ENCODE data around the gene ISG20. TPM values are rescaled to one million over a fixed set of nuclear protein-coding genes. Genes with fewer than 3 reads are reported as not detected.

ISG20 gene
- total and polyA plus RNA-seq, 2 of the 8 experiments (the other 6 are each of a cell fraction or from before 2014, with no cell fraction given): 2.9 to 5.2 TPM

DNA sequence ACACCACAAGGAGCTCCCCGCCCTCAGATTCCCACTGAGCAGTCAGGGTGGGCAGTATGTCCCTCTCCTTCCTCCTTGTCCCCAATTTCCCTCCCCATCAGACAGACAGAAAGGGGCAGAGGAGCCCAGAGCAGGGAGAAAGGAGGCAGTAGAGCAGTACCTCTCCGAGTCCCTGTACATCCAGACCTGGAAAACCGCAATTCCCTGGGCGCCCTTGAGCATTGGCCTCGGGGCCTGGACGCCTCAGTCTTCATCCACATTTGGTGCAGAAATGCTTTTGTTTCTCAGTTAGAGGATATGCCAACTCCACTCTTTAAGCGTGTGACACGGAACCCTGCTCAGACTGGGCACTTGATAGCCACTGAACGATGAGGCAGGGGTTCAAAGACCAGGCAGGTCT, 5.9 kb downstream of the ISG20 start:
- Histone ChIP-seq H3K4me1 (replicated peaks in 1 of 4; ENCODE audit: control insufficient read depth in 3 of 4, insufficient read depth in 4 of 4, low read length in 3 of 4) (no peaks in the 10 kb centered on the region), H3K79me2 (ENCODE audit: control insufficient read depth in 1 of 2, insufficient read depth in 2 of 2, low read length in 2 of 2) (no peaks in the 10 kb centered on the region), H3K9ac (replicated peaks in 1 of 4; ENCODE audit: extremely low read depth in 1 of 4, low read depth in 3 of 4, low read length in 3 of 4) (no peak overlapping the region), H3K23ac (ENCODE audit: insufficient read length) (no peak overlapping the region), H2AK5ac (ENCODE audit: low read depth, low read length) (no peak overlapping the region), H3K4me2 (ENCODE audit: insufficient read depth in 1 of 2, low read depth in 2 of 2, low read length in 2 of 2) (no peak overlapping the region), H4K5ac (ENCODE audit: insufficient read length, low read depth, low read length) (no peak overlapping the region), H3K4ac (replicated peaks; ENCODE audit: insufficient read length, low read depth, low read length) (no peak overlapping the region), H3K27me3 (replicated peaks in 1 of 4; ENCODE audit: control insufficient read depth in 3 of 4, extremely low read depth in 1 of 4, insufficient read depth in 3 of 4, low read length in 3 of 4) (no peaks in the 10 kb centered on the region), H4K91ac (replicated peaks; ENCODE audit: insufficient read length, low read length) (no peak overlapping the region), H2BK12ac (ENCODE audit: low read depth, low read length) (no peak overlapping the region), H3K18ac (ENCODE audit: extremely low read depth, low read length) (no peak overlapping the region), H3K14ac (ENCODE audit: insufficient read length) (no peak overlapping the region), H2AFZ (ENCODE audit: low read length) (no peak overlapping the region), H2BK120ac (replicated peaks; ENCODE audit: low read depth, low read length) (no peak overlapping the region), H2BK5ac (ENCODE audit: low read depth, low read length) (no peak overlapping the region), H3K9me3 (ENCODE audit: insufficient read depth in 2 of 2, low read depth in 1 of 2, low read length in 1 of 2) (no peaks in the 10 kb centered on the region), H3K27ac (ENCODE audit: low read depth, low read length) (no peak overlapping the region), H3K36me3 (ENCODE audit: control insufficient read depth in 2 of 4, insufficient read depth in 4 of 4, low read length in 3 of 4) (no peaks in the 10 kb centered on the region), H3K79me1 (ENCODE audit: low read depth, low read length) (no peaks in the 10 kb centered on the region; the same call in 1 of the 2 replicates), H3K56ac (replicated peaks; ENCODE audit: insufficient read length, low read depth, low read length) (no peak overlapping the region), H3K4me3 (ENCODE audit: extremely low read depth in 1 of 4, insufficient read depth in 2 of 4, low read depth in 3 of 4, low read length in 4 of 4) (no peak overlapping the region), H2BK20ac (ENCODE audit: low read length) (no peak overlapping the region), H4K8ac (ENCODE audit: extremely low read depth, insufficient read depth, low read length) (no peak overlapping the region), H3K23me2 (ENCODE audit: low read depth, low read length) (no peaks in the 10 kb centered on the region), H4K20me1 (replicated peaks in 1 of 2; ENCODE audit: control insufficient read depth in 1 of 2, insufficient read depth in 2 of 2, low read length in 2 of 2) (no peaks in the 10 kb centered on the region), H2BK15ac (ENCODE audit: low read length) (no peak overlapping the region)
- DNase-seq (ENCODE audit: low read depth in 1 of 2, low spot score in 2 of 2) (no peak), FAIRE-seq (no peak)
- ChIA-PET POLR2A (ENCODE audit: partially characterized antibody) (interaction anchor here (0.9 to 2.1 kb wide), 4 partner anchors 9 to 24 kb away, joined by 3 to 7 read pairs (median 3); partner anchors contain the start of gene AEN), CTCF (ENCODE audit: partially characterized antibody) (interaction anchor here (0.7 to 1.4 kb wide), 3 partner anchors 11 to 16 kb away, joined by 3 read pairs; no protein-coding TSS in a partner anchor)
- 84% methylated on average over 9 of the region's 9 CpGs; no CpG with 5 or more reads in 1 of the 2 experiments for WGBS, 2 experiments (ENCODE audit: extremely low coverage in 1 of 2, insufficient coverage in 1 of 2, insufficient read length in 1 of 2, insufficient replicate concordance in 2 of 2, low coverage in 1 of 2, low lambda C conversion rate in 2 of 2, missing lambda C conversion rate in 1 of 2)
- TF ChIP-seq CEBPB (IDR thresholded peaks at IDR 0.05; ENCODE audit: low read depth, low read length) (no peak), ATF3 (IDR thresholded peaks at IDR 0.05; ENCODE audit: insufficient read depth, low read depth, low read length) (no peak), KDM4A (IDR thresholded peaks at IDR 0.05; ENCODE audit: low read depth, low read length, severe bottlenecking) (no peak), EZH2 (IDR thresholded peaks at IDR 0.05; ENCODE audit: low read depth, low read length, severe bottlenecking) (no peak), HDAC6 (IDR thresholded peaks at IDR 0.05; ENCODE audit: low read depth, low read length) (no peak), SUZ12 (IDR thresholded peaks at IDR 0.05; ENCODE audit: low read length) (no peak), RBBP5 (IDR thresholded peaks at IDR 0.05; ENCODE audit: borderline replicate concordance, low read depth, low read length) (no peak), GTF2F1 (IDR thresholded peaks at IDR 0.05; ENCODE audit: borderline replicate concordance, low read depth, low read length) (no peak), CBX8 (IDR thresholded peaks at IDR 0.05; ENCODE audit: borderline replicate concordance, low read depth, low read length) (no peak), SIRT6 (IDR thresholded peaks at IDR 0.05; ENCODE audit: low read length) (no peak), FOSL1 (IDR thresholded peaks at IDR 0.05; ENCODE audit: insufficient read depth, low read depth, low read length) (no peak)
